MCF 10A (cell line): ENCODE measurements around the gene TCF15. TPM values are rescaled to one million over a fixed set of nuclear protein-coding genes. Genes with fewer than 3 reads are reported as not detected.

Experiments used
- BruUV-seq: library from RNA; stranded (reverse); fragments of 400-500 nt; replicated peaks from 2 replicates; lab custom pipeline; 2021; lab: Mats Ljungman, UMichigan
- CTCF ChIA-PET: fragments of 300-600 bp; sonication (Branson Sonifier 250); formaldehyde crosslinking; extraction: SDS; loops from one replicate; lab custom pipeline; 2021; ENCODE audit warnings: antibody characterized with exemption, inconsistent platforms; lab: Yijun Ruan, JAX
- POLR2A ChIA-PET: fragments of 300-600, 350-650 bp; sonication (Branson Sonifier 250); formaldehyde crosslinking; extraction: SDS; loops from one replicate; lab custom pipeline; 2020; ENCODE audit warnings: antibody characterized with exemption, inconsistent platforms; lab: Yijun Ruan, JAX
- DNase-seq: peaks from one replicate; pipeline ENCODE4 v3.0.0-alpha.2; 2018; ENCODE audit not compliant: unreplicated experiment
- H3K27ac Mint-ChIP-seq: one replicate; pipeline ENCODE4 v1.8.0; 2022; ENCODE audit warnings: mild to moderate bottlenecking, low read depth, mixed read lengths; ENCODE audit not compliant: unreplicated experiment
- H3K27me3 Mint-ChIP-seq: one replicate; pipeline ENCODE4 v1.8.0; 2022; ENCODE audit warnings: mixed read lengths; ENCODE audit not compliant: insufficient read depth, unreplicated experiment
- H3K36me3 Mint-ChIP-seq: one replicate; pipeline ENCODE4 v1.8.0; 2022; ENCODE audit warnings: mild to moderate bottlenecking, moderate library complexity, mixed read lengths; ENCODE audit not compliant: insufficient read depth, unreplicated experiment
- H3K4me1 Mint-ChIP-seq: one replicate; pipeline ENCODE4 v1.8.0; 2022; ENCODE audit warnings: mixed read lengths; ENCODE audit not compliant: insufficient read depth, unreplicated experiment
- H3K4me3 Mint-ChIP-seq: one replicate; pipeline ENCODE4 v1.8.0; 2022; ENCODE audit warnings: mild to moderate bottlenecking, moderate library complexity, mixed read lengths; ENCODE audit not compliant: unreplicated experiment
- H3K9me3 Mint-ChIP-seq: one replicate; pipeline ENCODE4 v1.8.0; 2022; ENCODE audit warnings: mixed read lengths; ENCODE audit not compliant: unreplicated experiment
- intact Hi-C: fragments of 100-400 bp; cut with micrococcal nuclease; formaldehyde crosslinking; loops from 2 replicates; pipeline ENCODE4 v1.14.1; 2022
- total RNA-seq: library from RNA; stranded (reverse); gene quantifications from 2 replicates; pipeline ENCODE4 v1.2.3, GENCODE V29; 2022
- TF ChIP-seq, protein P1 (sequence below): fragments of 200-600 bp; IDR thresholded peaks from one replicate; pipeline ENCODE4 v1.8.0; 2022; ENCODE audit warnings: antibody characterized with exemption, mild to moderate bottlenecking; ENCODE audit not compliant: unreplicated experiment

The TCF15 gene
- total RNA-seq, 1 experiment from 2014 or later = not detected

DNA sequence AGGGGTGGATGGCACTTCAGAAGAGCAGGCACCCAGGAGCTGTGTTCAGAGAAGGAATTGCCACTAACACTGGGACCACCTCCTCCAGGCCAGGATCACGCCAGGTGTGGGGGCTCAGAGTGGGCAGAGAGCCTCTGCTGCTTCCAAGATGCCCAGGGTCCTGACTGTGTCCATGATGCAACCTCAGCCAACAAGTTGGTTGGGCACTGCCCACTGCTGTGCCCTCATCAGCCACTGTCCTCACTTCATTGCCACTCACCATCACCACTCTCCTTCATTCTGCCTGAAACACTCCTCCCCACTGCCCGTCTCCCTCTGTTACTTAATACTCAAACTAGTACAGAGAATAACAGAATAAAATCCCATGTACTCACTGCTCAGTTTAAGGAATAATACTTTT lies 16.5 kb upstream of the TCF15 start:
- Mint-ChIP-seq H3K36me3 (no peaks in the 10 kb centered on the region), H3K9me3 (no peaks in the 10 kb centered on the region), H3K27me3 (peaks cover 54% of the 10 kb centered on the region), H3K27ac (no peak overlapping the region), H3K4me3 (no peak overlapping the region), H3K4me1 (no peaks in the 10 kb centered on the region)
- ChIA-PET POLR2A (no interaction called here), CTCF (interaction anchor here (1.3 kb wide), 1 partner anchor 24 kb away, joined by 4 read pairs; no protein-coding TSS in a partner anchor)
- DNase-seq = no peak
- TF ChIP-seq, protein P1, sequence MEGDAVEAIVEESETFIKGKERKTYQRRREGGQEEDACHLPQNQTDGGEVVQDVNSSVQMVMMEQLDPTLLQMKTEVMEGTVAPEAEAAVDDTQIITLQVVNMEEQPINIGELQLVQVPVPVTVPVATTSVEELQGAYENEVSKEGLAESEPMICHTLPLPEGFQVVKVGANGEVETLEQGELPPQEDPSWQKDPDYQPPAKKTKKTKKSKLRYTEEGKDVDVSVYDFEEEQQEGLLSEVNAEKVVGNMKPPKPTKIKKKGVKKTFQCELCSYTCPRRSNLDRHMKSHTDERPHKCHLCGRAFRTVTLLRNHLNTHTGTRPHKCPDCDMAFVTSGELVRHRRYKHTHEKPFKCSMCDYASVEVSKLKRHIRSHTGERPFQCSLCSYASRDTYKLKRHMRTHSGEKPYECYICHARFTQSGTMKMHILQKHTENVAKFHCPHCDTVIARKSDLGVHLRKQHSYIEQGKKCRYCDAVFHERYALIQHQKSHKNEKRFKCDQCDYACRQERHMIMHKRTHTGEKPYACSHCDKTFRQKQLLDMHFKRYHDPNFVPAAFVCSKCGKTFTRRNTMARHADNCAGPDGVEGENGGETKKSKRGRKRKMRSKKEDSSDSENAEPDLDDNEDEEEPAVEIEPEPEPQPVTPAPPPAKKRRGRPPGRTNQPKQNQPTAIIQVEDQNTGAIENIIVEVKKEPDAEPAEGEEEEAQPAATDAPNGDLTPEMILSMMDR = no peak
- intact Hi-C loops = no loop called here
- BruUV-seq = no TSS peak

DNA sequence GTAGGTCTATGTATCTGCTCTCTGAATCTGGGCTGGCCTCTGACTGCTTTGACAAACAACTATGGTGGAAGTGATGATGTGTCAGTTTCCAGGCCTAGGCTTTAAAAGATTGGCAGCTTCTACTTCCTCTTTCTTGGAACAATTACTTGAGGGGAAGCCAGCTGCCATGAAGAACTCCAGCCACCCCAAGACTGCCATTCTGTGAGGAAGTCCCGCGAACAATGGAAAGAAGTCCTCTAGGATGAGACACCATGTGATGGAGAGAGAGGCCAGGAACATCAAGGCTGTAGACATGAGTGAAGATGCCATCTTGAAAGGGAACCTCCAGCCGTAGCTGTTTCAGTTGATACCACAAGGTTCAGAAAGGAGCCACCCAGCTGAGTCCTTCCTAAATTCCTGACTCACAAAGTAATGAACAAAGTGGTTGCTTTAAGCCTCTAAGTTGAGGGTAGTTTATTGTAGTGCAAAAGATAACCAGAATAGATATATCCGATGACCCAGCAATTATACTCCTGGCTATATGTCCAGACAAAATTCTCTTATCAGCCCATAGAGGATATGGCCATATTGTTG lies 15.3 kb upstream of the TCF15 start:
- POLR2A ChIA-PET = interaction anchor here (0.8 kb wide), 1 partner anchor 13 kb away, joined by 3 read pairs; no protein-coding TSS in a partner anchor
- Mint-ChIP-seq H3K36me3 (no peaks in the 10 kb centered on the region), H3K4me1 (no peaks in the 10 kb centered on the region), H3K9me3 (no peaks in the 10 kb centered on the region), H3K4me3 (no peak overlapping the region), H3K27ac (no peak overlapping the region), H3K27me3 (peaks cover 66% of the 10 kb centered on the region)
- CTCF ChIA-PET = interaction anchor here (1.4 kb wide), 1 partner anchor 20 kb away, joined by 9 read pairs; no protein-coding TSS in a partner anchor
- no TSS peak for BruUV-seq
- intact Hi-C loops = no loop called here
- no peak for DNase-seq
- TF ChIP-seq, protein P1 = no peak

DNA sequence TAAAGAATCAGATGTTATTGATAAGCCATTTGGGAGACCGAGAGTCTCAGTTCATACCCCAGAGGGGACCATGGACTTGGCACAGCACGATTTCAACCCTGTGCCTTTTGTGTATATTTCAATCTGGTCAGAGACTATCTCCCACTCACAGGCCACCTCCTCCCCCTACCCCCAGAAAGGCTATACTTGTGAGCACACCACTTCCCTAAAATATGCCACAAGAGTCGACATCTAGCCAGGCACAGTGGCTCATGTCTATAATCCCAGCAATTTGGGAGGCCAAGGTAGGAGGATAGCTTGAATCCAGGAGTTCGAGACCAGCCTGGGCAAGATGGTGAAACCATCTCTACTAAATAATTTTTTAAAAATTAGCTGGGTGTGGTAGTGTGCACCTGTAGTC lies 13.6 kb upstream of the TCF15 start:
- no peaks in the 10 kb centered on the region for H3K4me1 Mint-ChIP-seq
- no peak overlapping the region for H3K27ac Mint-ChIP-seq
- no peak overlapping the region for H3K4me3 Mint-ChIP-seq
- ChIA-PET CTCF (interaction anchor here (0.6 to 1.9 kb wide), 4 partner anchors 21 to 269 kb away, joined by 3 to 6 read pairs (median 4); no protein-coding TSS in a partner anchor), POLR2A (interaction anchor here (1.1 to 1.2 kb wide), 2 partner anchors 12 to 16 kb away, joined by 3 to 4 read pairs; no protein-coding TSS in a partner anchor)
- no peaks in the 10 kb centered on the region for H3K36me3 Mint-ChIP-seq
- no peaks in the 10 kb centered on the region for H3K9me3 Mint-ChIP-seq
- no peak for DNase-seq
- BruUV-seq = no TSS peak
- intact Hi-C loops = no loop called here
- H3K27me3 Mint-ChIP-seq = peaks cover 83% of the 10 kb centered on the region
- TF ChIP-seq, protein P1 = no peak

DNA sequence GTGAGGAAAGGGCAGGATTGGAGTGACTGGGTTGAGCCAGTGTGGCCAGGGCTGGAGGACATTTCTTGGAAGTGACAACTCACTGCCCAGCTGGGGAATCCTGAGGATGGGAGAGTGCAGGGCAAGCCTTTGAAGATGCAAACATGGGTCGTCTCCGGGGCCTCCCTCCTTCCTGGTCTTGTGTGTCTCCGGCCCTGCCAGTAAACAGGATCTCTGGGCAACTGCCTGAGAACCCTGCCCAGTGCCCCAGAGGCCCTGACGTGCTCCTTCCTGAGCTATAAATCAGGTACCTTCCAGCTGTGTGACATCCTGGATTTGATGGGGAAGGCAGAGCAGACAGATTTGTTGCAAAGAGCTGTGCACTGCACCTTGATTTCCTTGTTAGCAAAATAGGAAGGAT lies 12.9 kb upstream of the TCF15 start:
- H3K4me3 Mint-ChIP-seq = no peak overlapping the region
- no peaks in the 10 kb centered on the region for H3K4me1 Mint-ChIP-seq
- no TSS peak for BruUV-seq
- H3K9me3 Mint-ChIP-seq = peaks cover 2% of the 10 kb centered on the region
- H3K27me3 Mint-ChIP-seq = peaks cover 90% of the 10 kb centered on the region
- ChIA-PET CTCF (interaction anchor here (0.6 to 1.9 kb wide), 3 partner anchors 22 to 268 kb away, joined by 3 to 6 read pairs (median 3); no protein-coding TSS in a partner anchor), POLR2A (interaction anchor here (0.8 to 1.2 kb wide), 3 partner anchors 13 to 39 kb away, joined by 3 to 4 read pairs (median 3); no protein-coding TSS in a partner anchor)
- TF ChIP-seq, protein P1 = no peak
- H3K36me3 Mint-ChIP-seq = no peaks in the 10 kb centered on the region
- intact Hi-C loops = no loop called here
- no peak overlapping the region for H3K27ac Mint-ChIP-seq
- no peak for DNase-seq
